ENCODE measurements around the gene BMPER. TPM values are rescaled to one million over a fixed set of nuclear protein-coding genes. Genes with fewer than 3 reads are reported as not detected.

The BMPER gene
- total and polyA plus RNA-seq, 8 donors, result 7.4 to 47.7 (median 39.6) TPM

GRCh38 chr7:33928986-33929385 lies 23.6 kb downstream of the BMPER start:
- DNase-seq (no peak), ATAC-seq (no peak)
- Histone ChIP-seq H3K27me3 (no peaks in the 10 kb centered on the region), H3K27ac (no peak overlapping the region), H3K4me1 (peaks cover 0 to 4% of the 10 kb centered on the region in 2 donors), H3K36me3 (no peaks in the 10 kb centered on the region), H3K4me3 (no peak overlapping the region), H3K9me3 (no peaks in the 10 kb centered on the region)
- intact Hi-C loops (cut with DNase I), result no loop called here
- no peak for TF ChIP-seq CTCF (IDR thresholded peaks at IDR 0.05)

GRCh38 chr7:33932221-33932620 lies 26.9 kb downstream of the BMPER start:
- Histone ChIP-seq H3K4me3 (no peak overlapping the region), H3K27ac (peak overlapping the region in 1 of 2 donors; percentile 27), H3K36me3 (no peaks in the 10 kb centered on the region), H3K9me3 (no peaks in the 10 kb centered on the region), H3K27me3 (no peaks in the 10 kb centered on the region), H3K4me1 (peaks cover 0 to 4% of the 10 kb centered on the region in 2 donors)
- no peak for TF ChIP-seq CTCF (IDR thresholded peaks at IDR 0.05)
- DNase-seq, result no peak
- ATAC-seq, result no peak
- intact Hi-C loops (cut with DNase I), result no loop called here

GRCh38 chr7:33932832-33933468 lies 27.6 kb downstream of the BMPER start:
- DNase-seq (peak; percentile 76 to 92 (median 87)), ATAC-seq (peak; percentile 98)
- no peak overlapping the region for H3K4me3 ChIP-seq
- H3K27me3 ChIP-seq, result no peaks in the 10 kb centered on the region
- H3K4me1 ChIP-seq, result peaks cover 0 to 4% of the 10 kb centered on the region in 2 donors
- peak overlapping the region in 1 of 2 donors; percentile 27 for H3K27ac ChIP-seq
- intact Hi-C loops (cut with DNase I), result no loop called here
- no peaks in the 10 kb centered on the region for H3K36me3 ChIP-seq
- TF ChIP-seq CTCF (IDR thresholded peaks at IDR 0.05), result peak; percentile 89 to 97
- no peaks in the 10 kb centered on the region for H3K9me3 ChIP-seq

- DNase-seq (no peak), ATAC-seq (peak; percentile 14)
- Histone ChIP-seq H3K4me1 (peaks cover 0 to 4% of the 10 kb centered on the region in 2 donors), H3K4me3 (no peak overlapping the region), H3K9me3 (no peaks in the 10 kb centered on the region), H3K27me3 (no peaks in the 10 kb centered on the region), H3K27ac (no peak overlapping the region), H3K36me3 (no peaks in the 10 kb centered on the region)
- intact Hi-C loops (cut with DNase I), result no loop called here
- no peak for TF ChIP-seq CTCF (IDR thresholded peaks at IDR 0.05)
These were observed 28.4 kb downstream of the BMPER start for GRCh38 chr7:33933611-33934281.

- intact Hi-C loops (cut with DNase I), result no loop called here
- Histone ChIP-seq H3K27me3 (no peaks in the 10 kb centered on the region), H3K9me3 (no peaks in the 10 kb centered on the region), H3K4me1 (peaks cover 0 to 4% of the 10 kb centered on the region in 2 donors), H3K4me3 (no peak overlapping the region), H3K27ac (no peak overlapping the region), H3K36me3 (no peaks in the 10 kb centered on the region)
- no peak for TF ChIP-seq CTCF (IDR thresholded peaks at IDR 0.05)
- DNase-seq (no peak), ATAC-seq (no peak)
These were observed 29.1 kb downstream of the BMPER start for GRCh38 chr7:33934391-33934790.

All from left lung (tissue), 10 donors.